Activated CD4-positive, alpha-beta memory T cell treated with anti-CD3 and anti-CD28 coated beads, Interleukin-2, amount 10 ng/mL, durations not matched to agents 7 days and 5 days (primary cell): Measurements from ENCODE around the gene SCAPER. TPM values are rescaled to one million over a fixed set of nuclear protein-coding genes. Genes with fewer than 3 reads are reported as not detected.

Source experiments
- CTCF ChIA-PET: fragments of 350-600 bp; sonication (Branson Sonifier 250); formaldehyde crosslinking; loops from one replicate; lab custom pipeline; 2021; ENCODE audit warnings: antibody characterized with exemption, inconsistent platforms; lab: Charles Lee
- POLR2A ChIA-PET: fragments of 350-600 bp; sonication (Branson Sonifier 250); formaldehyde crosslinking; loops from one replicate; lab custom pipeline; 2021; ENCODE audit warnings: antibody characterized with exemption; lab: Charles Lee
- DNase-seq: peaks from one replicate; pipeline ENCODE4 v3.0.0-alpha.2; 2020
- H3K27ac Mint-ChIP-seq: one replicate; pipeline ENCODE4 v1.8.0; 2021; ENCODE audit warnings: mild to moderate bottlenecking, mixed read lengths
- H3K27me3 Mint-ChIP-seq: one replicate; pipeline ENCODE4 v1.8.0; 2021; ENCODE audit warnings: mixed read lengths
- H3K36me3 Mint-ChIP-seq: one replicate; pipeline ENCODE4 v1.8.0; 2021; ENCODE audit warnings: low read depth, mixed read lengths
- H3K4me1 Mint-ChIP-seq: one replicate; pipeline ENCODE4 v1.8.0; 2021; ENCODE audit warnings: mixed read lengths
- H3K4me3 Mint-ChIP-seq: one replicate; pipeline ENCODE4 v1.8.0; 2021; ENCODE audit warnings: mild to moderate bottlenecking, mixed read lengths
- H3K9me3 Mint-ChIP-seq: one replicate; pipeline ENCODE4 v1.8.0; 2021; ENCODE audit warnings: mixed read lengths
- total RNA-seq, 2 experiments: library from RNA; stranded (reverse); gene quantifications; one replicate each; pipeline ENCODE4 v1.2.3, GENCODE V29; 2021

Gene SCAPER
- total RNA-seq, 2 experiments from 2014 or later: 19.2 to 21.9 TPM

DNA sequence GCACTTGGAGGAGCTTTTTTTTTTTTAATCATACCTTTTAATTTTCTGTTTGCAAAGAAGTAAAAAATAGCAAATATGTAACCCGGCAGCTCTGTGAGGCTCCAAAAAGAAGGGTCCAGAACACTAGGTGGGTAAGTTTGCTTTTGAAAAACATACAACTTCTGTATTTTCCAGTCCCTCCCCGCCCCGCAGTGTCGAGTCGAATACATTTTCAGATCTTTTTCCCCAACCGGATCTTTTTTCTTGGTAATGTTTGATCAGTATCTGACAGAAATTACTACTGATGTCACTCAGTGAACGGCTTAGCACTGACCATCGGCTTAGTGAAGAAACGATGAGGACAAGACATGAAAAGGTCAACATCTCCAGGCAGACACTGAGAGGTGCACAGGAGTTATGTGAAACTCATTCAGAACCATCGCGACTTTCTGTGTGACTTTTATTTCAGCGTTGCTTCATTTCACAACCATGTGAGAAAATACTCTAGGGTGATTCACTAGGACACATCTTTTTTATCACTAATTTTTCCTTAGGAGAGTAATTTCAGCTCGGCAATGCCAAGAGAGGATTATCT lies 557.6 kb downstream of the SCAPER start:
- Mint-ChIP-seq H3K27me3 (peaks cover 52% of the 10 kb centered on the region), H3K4me3 (no peak overlapping the region), H3K9me3 (no peaks in the 10 kb centered on the region), H3K4me1 (peaks cover 10% of the 10 kb centered on the region), H3K27ac (no peak overlapping the region), H3K36me3 (peaks cover 12% of the 10 kb centered on the region)
- DNase-seq: no peak
- ChIA-PET CTCF (no interaction called here), POLR2A (interaction anchor here (1.3 to 2.9 kb wide), 2 partner anchors 11 to 12 kb away, joined by 3 to 15 read pairs; partner anchors contain the start of gene ISL2)

DNA sequence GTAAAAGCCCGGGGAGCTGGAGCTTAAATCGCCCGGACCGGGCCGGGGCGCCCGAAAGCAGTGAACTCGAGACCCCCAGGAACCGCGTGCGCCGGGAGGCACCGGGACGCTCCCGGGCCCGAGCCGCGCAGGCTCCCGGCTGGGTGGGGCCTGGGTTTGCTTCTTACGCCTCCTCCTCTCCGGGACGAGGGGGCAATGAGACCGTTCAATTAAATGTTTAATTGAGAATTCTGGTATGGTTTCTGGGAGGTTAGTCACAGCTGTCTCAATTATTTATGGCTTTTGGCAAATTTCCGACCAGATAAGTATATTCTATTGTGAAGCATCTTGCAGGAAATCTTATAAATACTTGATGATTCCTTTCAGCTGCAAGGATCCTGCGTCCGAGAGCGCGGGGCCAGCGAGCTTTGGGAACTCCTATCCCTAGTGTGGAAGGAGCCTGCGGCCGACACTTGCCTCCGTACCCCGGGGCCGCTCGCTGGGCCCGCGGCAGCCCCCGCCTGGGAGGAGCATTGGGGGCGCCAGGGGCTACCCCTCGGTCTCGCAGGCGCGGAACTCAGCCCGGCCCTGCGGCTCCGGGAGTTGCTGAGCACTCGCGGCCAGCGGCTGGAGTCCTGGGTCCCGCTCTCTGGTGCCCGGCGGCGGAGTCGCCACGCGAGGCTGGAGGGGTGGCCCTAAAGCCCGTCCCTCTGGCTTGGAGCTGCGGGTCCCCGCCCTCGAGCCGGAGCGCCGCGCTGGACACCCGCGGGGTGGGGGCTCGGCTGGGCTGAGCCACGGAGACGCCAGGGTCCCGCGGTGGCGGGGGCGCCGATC lies 558.3 kb downstream of the SCAPER start:
- ChIA-PET POLR2A (interaction anchor here (1.0 to 2.9 kb wide), 2 partner anchors 10 to 113 kb away, joined by 3 to 15 read pairs; partner anchors contain the start of gene ISL2), CTCF (interaction anchor here (3.3 kb wide), 1 partner anchor 11 kb away, joined by 9 read pairs; the partner anchor contains the start of gene ISL2)
- H3K27me3 Mint-ChIP-seq: peaks cover 56% of the 10 kb centered on the region
- no peak overlapping the region for H3K27ac Mint-ChIP-seq
- H3K4me1 Mint-ChIP-seq: peaks cover 14% of the 10 kb centered on the region
- no peaks in the 10 kb centered on the region for H3K9me3 Mint-ChIP-seq
- DNase-seq: no peak
- H3K36me3 Mint-ChIP-seq: peaks cover 15% of the 10 kb centered on the region
- no peak overlapping the region for H3K4me3 Mint-ChIP-seq

DNA sequence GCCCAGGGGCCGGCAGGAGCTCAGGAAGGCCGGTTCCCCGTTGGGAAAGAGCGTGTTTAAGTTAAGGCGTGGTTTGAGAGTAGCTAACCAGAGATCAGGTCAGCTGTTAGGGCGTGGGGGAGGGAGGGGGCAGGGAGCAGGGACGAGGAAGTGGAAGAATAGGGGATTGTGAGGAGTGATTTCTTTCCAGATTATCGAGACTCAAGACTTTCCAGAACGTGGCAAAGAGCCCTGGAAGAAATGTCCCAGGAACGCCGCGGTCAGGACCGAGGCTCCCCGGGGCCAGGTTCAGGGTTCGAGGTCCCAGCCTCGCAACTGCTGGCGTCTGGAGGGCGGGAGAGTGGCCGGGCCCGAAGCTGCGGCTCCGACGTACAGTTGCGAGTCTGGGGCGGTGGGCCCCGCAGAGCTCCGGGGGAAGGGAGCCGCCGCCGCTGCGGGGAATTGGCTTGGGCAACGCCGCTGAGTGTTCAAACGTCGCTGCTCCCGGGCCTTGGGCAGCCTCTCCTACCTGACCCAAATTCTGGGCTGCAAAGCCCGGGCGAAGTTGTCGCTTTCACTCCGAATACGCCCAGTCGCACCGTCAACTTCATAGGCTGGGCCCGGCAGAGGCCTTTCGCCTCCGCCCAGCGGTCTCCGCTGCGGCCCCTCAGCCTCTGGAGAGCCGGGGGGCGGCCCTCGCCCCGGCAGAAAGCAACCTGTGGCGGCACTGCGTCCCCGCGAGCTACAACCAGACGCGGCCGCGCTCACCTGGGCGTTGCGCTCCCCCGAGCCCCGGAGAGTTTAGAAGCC lies 559.1 kb downstream of the SCAPER start:
- H3K4me1 Mint-ChIP-seq: peaks cover 20% of the 10 kb centered on the region
- DNase-seq: no peak
- ChIA-PET POLR2A (interaction anchor here (1.0 to 2.9 kb wide), 3 partner anchors 9 to 112 kb away, joined by 3 to 15 read pairs (median 4); partner anchors contain the start of gene ISL2), CTCF (interaction anchor here (3.3 kb wide), 1 partner anchor 10 kb away, joined by 9 read pairs; the partner anchor contains the start of gene ISL2)
- peak overlapping the region; percentile 47 for H3K4me3 Mint-ChIP-seq
- peaks cover 20% of the 10 kb centered on the region for H3K36me3 Mint-ChIP-seq
- H3K27me3 Mint-ChIP-seq: peaks cover 62% of the 10 kb centered on the region
- no peaks in the 10 kb centered on the region for H3K9me3 Mint-ChIP-seq
- no peak overlapping the region for H3K27ac Mint-ChIP-seq

DNA sequence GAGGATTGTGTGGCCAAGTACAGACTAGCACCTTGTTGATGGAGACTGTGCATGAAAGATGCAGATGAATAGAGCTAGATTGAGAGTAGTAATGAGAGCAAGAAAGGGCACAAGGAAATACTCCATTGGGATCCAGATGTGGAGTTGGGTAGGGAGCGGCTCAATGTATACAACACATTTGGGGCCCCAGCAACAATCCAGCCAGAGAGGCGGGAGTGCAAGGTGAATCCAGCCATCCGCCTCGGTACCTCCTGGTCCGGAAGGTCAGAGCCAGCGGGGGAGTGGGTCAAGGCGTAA lies 559.6 kb downstream of the SCAPER start:
- no peak overlapping the region for H3K27ac Mint-ChIP-seq
- H3K27me3 Mint-ChIP-seq: peaks cover 68% of the 10 kb centered on the region
- H3K4me3 Mint-ChIP-seq: peak overlapping the region; percentile 47
- ChIA-PET POLR2A (interaction anchor here (1.0 to 2.9 kb wide), 4 partner anchors 9 to 560 kb away, joined by 3 to 15 read pairs (median 4); partner anchors contain the start of gene ISL2), CTCF (interaction anchor here (1.3 to 3.3 kb wide), 2 partner anchors 10 to 11 kb away, joined by 4 to 9 read pairs; partner anchors contain the start of gene ISL2)
- peaks cover 25% of the 10 kb centered on the region for H3K4me1 Mint-ChIP-seq
- H3K9me3 Mint-ChIP-seq: no peaks in the 10 kb centered on the region
- DNase-seq: no peak
- H3K36me3 Mint-ChIP-seq: peaks cover 24% of the 10 kb centered on the region

DNA sequence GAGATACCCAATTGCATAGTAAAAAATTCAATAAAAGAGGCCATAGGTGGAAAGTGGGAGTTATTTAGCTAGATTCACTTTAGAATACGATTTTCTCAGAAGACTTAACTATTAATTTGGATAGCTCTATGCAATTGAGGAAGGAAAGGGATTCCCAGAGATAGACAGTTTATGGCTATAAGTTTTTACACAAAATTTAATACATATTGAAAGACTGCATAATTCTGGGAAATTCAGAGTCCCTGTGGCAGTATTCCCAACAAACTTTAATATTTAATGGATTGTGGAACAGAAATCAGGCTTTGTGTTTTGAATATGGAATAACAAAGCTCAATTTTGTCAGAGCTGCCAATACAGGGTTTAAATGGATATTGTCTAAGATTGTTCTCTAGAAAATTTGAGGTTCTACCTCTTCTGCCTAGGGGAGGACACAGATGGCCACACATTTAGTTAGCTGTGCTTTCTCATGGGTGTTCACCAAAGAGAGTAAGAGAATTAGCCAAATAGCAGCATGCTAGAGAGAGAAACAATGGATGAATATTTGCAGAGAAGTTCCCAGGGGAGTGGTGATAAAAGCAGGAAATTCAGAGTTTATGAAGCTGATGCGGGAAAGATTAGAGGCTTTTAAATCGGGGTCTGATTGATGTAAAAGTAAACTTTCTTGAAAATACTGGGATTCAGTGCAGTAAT lies 560.1 kb downstream of the SCAPER start:
- ChIA-PET POLR2A (interaction anchor here (1.1 to 2.9 kb wide), 3 partner anchors 8 to 561 kb away, joined by 3 to 15 read pairs (median 4); partner anchors contain the start of gene ISL2), CTCF (interaction anchor here (1.3 to 3.3 kb wide), 2 partner anchors 9 to 11 kb away, joined by 4 to 9 read pairs; partner anchors contain the start of gene ISL2)
- DNase-seq: no peak
- peaks cover 70% of the 10 kb centered on the region for H3K27me3 Mint-ChIP-seq
- no peaks in the 10 kb centered on the region for H3K9me3 Mint-ChIP-seq
- no peak overlapping the region for H3K27ac Mint-ChIP-seq
- peak overlapping the region; percentile 47 for H3K4me3 Mint-ChIP-seq
- H3K36me3 Mint-ChIP-seq: peaks cover 28% of the 10 kb centered on the region
- peaks cover 30% of the 10 kb centered on the region for H3K4me1 Mint-ChIP-seq

DNA sequence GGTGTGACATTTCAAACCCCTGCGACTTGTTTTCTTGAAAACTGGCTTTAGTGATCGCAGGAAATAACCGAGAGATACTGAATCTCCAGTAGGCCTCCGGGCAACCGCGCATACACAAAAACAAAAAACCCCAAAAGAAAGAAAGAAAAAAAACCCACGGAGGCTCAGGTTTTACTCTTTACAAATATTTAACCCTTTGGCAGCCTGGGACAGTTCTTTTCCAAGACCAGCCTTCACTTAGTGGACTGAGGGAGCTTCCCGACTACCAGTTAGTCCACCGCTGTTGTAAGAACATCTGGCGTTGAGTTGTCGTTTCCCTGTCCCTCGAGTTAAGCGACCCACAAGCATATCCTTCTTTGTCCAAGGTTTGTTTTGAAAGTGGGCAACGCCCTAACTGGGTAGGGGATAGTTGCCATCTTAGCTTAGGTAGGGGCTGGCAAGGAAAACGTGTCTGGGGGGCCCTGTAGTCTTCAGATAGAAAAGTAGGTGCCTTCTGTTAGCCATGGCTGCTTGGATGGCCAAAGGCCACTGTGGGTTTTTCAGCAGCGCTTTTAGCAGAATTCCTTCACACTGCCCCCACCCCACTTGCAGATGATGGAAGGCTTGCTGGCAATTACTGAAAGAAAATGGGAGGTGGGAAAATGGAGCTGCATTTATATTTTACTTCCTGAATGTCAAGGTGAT lies 561.7 kb downstream of the SCAPER start:
- peaks cover 35% of the 10 kb centered on the region for H3K36me3 Mint-ChIP-seq
- POLR2A ChIA-PET: no interaction called here
- H3K9me3 Mint-ChIP-seq: no peaks in the 10 kb centered on the region
- H3K27ac Mint-ChIP-seq: no peak overlapping the region
- CTCF ChIA-PET: interaction anchor here (3.3 kb wide), 1 partner anchor 8 kb away, joined by 9 read pairs; the partner anchor contains the start of gene ISL2
- no peak overlapping the region for H3K4me3 Mint-ChIP-seq
- H3K27me3 Mint-ChIP-seq: peaks cover 81% of the 10 kb centered on the region
- H3K4me1 Mint-ChIP-seq: peaks cover 46% of the 10 kb centered on the region
- no peak for DNase-seq

DNA sequence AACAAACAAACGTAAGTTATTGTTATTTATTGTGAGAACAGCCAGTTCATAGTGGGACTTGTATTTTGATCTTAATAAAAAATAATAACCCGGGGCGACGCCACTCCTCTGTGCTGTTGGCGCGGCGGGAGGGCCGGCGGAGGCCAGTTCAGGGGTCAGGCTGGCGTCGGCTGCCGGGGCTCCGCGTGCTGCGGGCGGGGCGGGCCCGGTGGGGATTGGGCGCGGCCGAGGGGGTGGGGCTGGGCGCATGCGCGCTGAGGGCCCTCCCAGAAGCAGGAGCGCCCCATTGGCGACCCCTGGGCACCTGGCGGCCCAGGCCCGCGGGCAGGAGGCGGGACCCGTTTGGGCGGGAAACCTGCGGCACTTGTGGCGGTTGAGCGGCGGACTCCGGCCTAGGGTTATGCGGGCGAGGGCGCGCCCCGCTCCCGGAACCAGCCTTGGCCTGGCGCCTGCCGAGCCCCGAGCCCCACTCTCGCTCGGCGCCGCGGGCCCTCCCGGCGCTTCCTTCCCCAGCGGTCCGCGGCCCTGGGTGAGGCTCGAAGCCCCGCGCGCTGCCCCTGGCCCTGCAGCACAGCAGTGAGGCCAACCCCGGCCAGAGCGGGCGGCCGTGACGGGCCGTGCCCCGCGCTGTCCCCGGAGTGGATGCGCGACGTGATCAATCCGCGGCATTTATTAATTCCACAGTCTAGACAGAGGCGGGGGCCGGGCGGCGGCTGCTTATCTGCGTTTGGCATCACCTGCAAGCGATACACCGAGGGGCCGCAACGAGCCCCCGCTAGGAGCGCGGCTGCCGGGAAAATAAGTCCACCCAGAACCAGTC lies 562.5 kb downstream of the SCAPER start:
- H3K36me3 Mint-ChIP-seq: peaks cover 32% of the 10 kb centered on the region
- peaks cover 76% of the 10 kb centered on the region for H3K27me3 Mint-ChIP-seq
- no peaks in the 10 kb centered on the region for H3K9me3 Mint-ChIP-seq
- H3K4me1 Mint-ChIP-seq: peaks cover 49% of the 10 kb centered on the region
- no peak for DNase-seq
- H3K4me3 Mint-ChIP-seq: peak overlapping the region; percentile 30
- POLR2A ChIA-PET: no interaction called here
- CTCF ChIA-PET: interaction anchor here (0.8 kb wide), 1 partner anchor 23 kb away, joined by 3 read pairs; no protein-coding TSS in a partner anchor
- no peak overlapping the region for H3K27ac Mint-ChIP-seq

DNA sequence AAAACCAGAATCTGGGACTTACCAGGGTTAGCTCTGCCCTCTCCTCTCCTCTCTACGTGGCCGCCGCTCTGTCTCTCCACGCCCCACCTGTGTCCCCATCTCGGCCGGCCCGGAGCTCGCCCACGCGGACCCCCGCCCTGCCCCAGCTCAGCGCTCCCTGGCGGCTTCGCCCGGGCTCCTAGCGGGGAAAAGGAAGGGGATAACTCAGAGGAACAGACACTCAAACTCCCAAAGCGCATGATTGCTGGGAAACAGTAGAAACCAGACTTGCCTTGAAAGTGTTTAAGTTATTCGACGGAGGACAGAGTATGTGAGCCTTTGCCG lies 563.1 kb downstream of the SCAPER start:
- H3K4me3 Mint-ChIP-seq: peak overlapping the region; percentile 30
- H3K9me3 Mint-ChIP-seq: no peaks in the 10 kb centered on the region
- CTCF ChIA-PET: interaction anchor here (0.8 to 1.0 kb wide), 2 partner anchors 23 to 203 kb away, joined by 3 read pairs; no protein-coding TSS in a partner anchor
- DNase-seq: no peak
- H3K36me3 Mint-ChIP-seq: peaks cover 35% of the 10 kb centered on the region
- H3K27ac Mint-ChIP-seq: peak overlapping the region; percentile 10
- H3K4me1 Mint-ChIP-seq: peaks cover 54% of the 10 kb centered on the region
- POLR2A ChIA-PET: no interaction called here
- peaks cover 79% of the 10 kb centered on the region for H3K27me3 Mint-ChIP-seq

DNA sequence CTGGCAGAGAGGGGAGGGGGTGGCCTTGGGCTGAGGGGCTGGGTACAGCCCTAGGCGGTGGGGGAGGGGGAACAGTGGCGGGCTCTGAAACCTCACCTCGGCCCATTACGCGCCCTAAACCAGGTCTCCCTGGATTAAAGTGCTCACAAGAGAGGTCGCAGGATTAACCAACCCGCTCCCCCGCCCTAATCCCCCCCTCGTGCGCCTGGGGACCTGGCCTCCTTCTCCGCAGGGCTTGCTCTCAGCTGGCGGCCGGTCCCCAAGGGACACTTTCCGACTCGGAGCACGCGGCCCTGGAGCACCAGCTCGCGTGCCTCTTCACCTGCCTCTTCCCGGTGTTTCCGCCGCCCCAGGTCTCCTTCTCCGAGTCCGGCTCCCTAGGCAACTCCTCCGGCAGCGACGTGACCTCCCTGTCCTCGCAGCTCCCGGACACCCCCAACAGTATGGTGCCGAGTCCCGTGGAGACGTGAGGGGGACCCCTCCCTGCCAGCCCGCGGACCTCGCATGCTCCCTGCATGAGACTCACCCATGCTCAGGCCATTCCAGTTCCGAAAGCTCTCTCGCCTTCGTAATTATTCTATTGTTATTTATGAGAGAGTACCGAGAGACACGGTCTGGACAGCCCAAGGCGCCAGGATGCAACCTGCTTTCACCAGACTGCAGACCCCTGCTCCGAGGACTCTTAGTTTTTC lies 563.6 kb downstream of the SCAPER start:
- H3K36me3 Mint-ChIP-seq: peaks cover 35% of the 10 kb centered on the region
- H3K4me3 Mint-ChIP-seq: peak overlapping the region; percentile 30
- H3K9me3 Mint-ChIP-seq: no peaks in the 10 kb centered on the region
- H3K27ac Mint-ChIP-seq: peak overlapping the region; percentile 10
- CTCF ChIA-PET: interaction anchor here (0.8 to 1.0 kb wide), 2 partner anchors 24 to 202 kb away, joined by 3 read pairs; no protein-coding TSS in a partner anchor
- DNase-seq: no peak
- peaks cover 82% of the 10 kb centered on the region for H3K27me3 Mint-ChIP-seq
- POLR2A ChIA-PET: no interaction called here
- H3K4me1 Mint-ChIP-seq: peaks cover 59% of the 10 kb centered on the region

DNA sequence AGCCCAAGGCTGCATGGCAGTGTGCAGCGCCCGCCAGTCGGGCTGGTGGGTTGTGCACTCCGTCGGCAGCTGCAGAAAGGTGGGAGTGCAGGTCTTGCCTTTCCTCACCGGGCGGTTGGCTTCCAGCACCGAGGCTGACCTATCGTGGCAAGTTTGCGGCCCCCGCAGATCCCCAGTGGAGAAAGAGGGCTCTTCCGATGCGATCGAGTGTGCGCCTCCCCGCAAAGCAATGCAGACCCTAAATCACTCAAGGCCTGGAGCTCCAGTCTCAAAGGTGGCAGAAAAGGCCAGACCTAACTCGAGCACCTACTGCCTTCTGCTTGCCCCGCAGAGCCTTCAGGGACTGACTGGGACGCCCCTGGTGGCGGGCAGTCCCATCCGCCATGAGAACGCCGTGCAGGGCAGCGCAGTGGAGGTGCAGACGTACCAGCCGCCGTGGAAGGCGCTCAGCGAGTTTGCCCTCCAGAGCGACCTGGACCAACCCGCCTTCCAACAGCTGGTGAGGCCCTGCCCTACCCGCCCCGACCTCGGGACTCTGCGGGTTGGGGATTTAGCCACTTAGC lies 564.3 kb downstream of the SCAPER start:
- no peak overlapping the region for H3K27ac Mint-ChIP-seq
- DNase-seq: peak; percentile 48
- peak overlapping the region; percentile 73 for H3K4me3 Mint-ChIP-seq
- ChIA-PET CTCF (interaction anchor here (1.0 to 1.2 kb wide), 2 partner anchors 29 to 201 kb away, joined by 3 read pairs; partner anchors contain the start of gene ETFA), POLR2A (no interaction called here)
- H3K27me3 Mint-ChIP-seq: peaks cover 79% of the 10 kb centered on the region
- peaks cover 59% of the 10 kb centered on the region for H3K4me1 Mint-ChIP-seq
- H3K36me3 Mint-ChIP-seq: peaks cover 35% of the 10 kb centered on the region
- no peaks in the 10 kb centered on the region for H3K9me3 Mint-ChIP-seq
